Right lobe of liver (tissue), 6 donors: ENCODE measurements around the gene NEURL1. TPM values are rescaled to one million over a fixed set of nuclear protein-coding genes. Genes with fewer than 3 reads are reported as not detected.
A peak's percentile ranks its signal among the peaks of the same experiment; 100 is the strongest.

ENCODE experiments used
- ATAC-seq, 4 donors: fragments of 200-7000 bp; cut with Tn5 transposase; one replicate each; pipeline ENCODE4 v1.9.1; 2020; ENCODE audit warnings: mild to moderate bottlenecking in 4 of 4, moderate library complexity in 4 of 4
- DNase-seq, 3 donors: peaks; one replicate each; pipeline ENCODE4 v3.0.0-alpha.2; 2020
- H3K27ac ChIP-seq, 3 donors: fragments of 200-600 bp; one replicate each; pipeline ENCODE4 v1.8.0; 2022
- H3K27me3 ChIP-seq, 2 donors: fragments of 200-600 bp; one replicate each; pipeline ENCODE4 v1.8.0; 2022
- H3K36me3 ChIP-seq, 4 donors: fragments of 200-600 bp; sonication (generic) in 1 of 4; one replicate each; pipeline versions ENCODE4 v1.5.1 to v1.8.0; 2017 to 2022; ENCODE audit warnings: control low read depth in 1 of 4
- H3K4me1 ChIP-seq, 4 donors: fragments of 200-600 bp; sonication (generic) in 1 of 4; one replicate each; pipeline versions ENCODE4 v1.5.1 to v1.8.0; 2017 to 2022; ENCODE audit warnings: control low read depth in 1 of 4
- H3K4me3 ChIP-seq, 3 donors: fragments of 200-600 bp; one replicate each; pipeline ENCODE4 v1.8.0; 2022
- H3K9me3 ChIP-seq, 4 donors: fragments of 200-600 bp; sonication (generic) in 1 of 4; one replicate each; pipeline versions ENCODE4 v1.5.1 to v1.8.0; 2017 to 2022; ENCODE audit warnings: control low read depth in 1 of 4
- POLR2A ChIP-seq: fragments of 450-650 bp; IDR thresholded peaks from one replicate; pipeline ENCODE4 v1.6.1; 2017; ENCODE audit warnings: antibody characterized with exemption, mild to moderate bottlenecking
- WGBS: methylation state at CpG from one replicate; pipeline ENCODE4 v1.1.6; 2018; ENCODE audit warnings: low coverage, low lambda C conversion rate; ENCODE audit not compliant: insufficient coverage; ENCODE audit errors: missing lambda C conversion rate; 5-methylcytosine and 5-hydroxymethylcytosine counted together
- intact Hi-C, 2 donors: fragments of 100-400 bp; cut with DNase I; formaldehyde crosslinking; loops; one replicate each; pipeline versions ENCODE4 v1.11.2 to v1.14.1; 2022
- total RNA-seq, 6 experiments: library from RNA; depleted of rRNA in 2 of 6; stranded (reverse); fragments of >200 nt in 2 of 6; fragmentation: NEBNext Ultra II Directional in 3 of 6; extraction: Animal tissue kit (Norgen Biotek cat#: 25700) in 3 of 6; gene quantifications; one replicate each; pipeline versions ENCODE4 v1.1.0 to v1.2.4, GENCODE V29; 2016 to 2023
- TF ChIP-seq, protein P1 (sequence below), 4 donors: fragments of 200-600 bp in 3 of 4; fragments of 450-650 bp in 1 of 4; IDR thresholded peaks; one replicate each; pipeline versions ENCODE4 v1.5.1 to v1.8.0; 2016 to 2022; ENCODE audit warnings: antibody characterized with exemption in 4 of 4, mild to moderate bottlenecking in 2 of 4
- donor health status: DM: no; HTN: yes; CAD: no.
- donor health status: DM: no; HTN: no; CAD: no.
- donor health status: DM: no; HTN: no; CAD: no.
- donor health status: DM: no; HTN: yes; CAD: no.
- donor health status: DM: no; HTN: yes; CAD: no.

NEURL1 gene
- total RNA-seq, 6 experiments from 2014 or later = 0.10 to 1.6 (median 0.83) TPM; not detected in 1

- no peaks in the 10 kb centered on the region for H3K27me3 ChIP-seq
- intact Hi-C loops = no loop called here
- 43% methylated on average over 5 of the region's 7 CpGs for WGBS
- peak; percentile 79 to 92 (median 86) for ATAC-seq
- peaks cover 0 to 3% (median 0%) of the 10 kb centered on the region in 4 donors for H3K36me3 ChIP-seq
- TF ChIP-seq POLR2A = no peak
- TF ChIP-seq, protein P1, sequence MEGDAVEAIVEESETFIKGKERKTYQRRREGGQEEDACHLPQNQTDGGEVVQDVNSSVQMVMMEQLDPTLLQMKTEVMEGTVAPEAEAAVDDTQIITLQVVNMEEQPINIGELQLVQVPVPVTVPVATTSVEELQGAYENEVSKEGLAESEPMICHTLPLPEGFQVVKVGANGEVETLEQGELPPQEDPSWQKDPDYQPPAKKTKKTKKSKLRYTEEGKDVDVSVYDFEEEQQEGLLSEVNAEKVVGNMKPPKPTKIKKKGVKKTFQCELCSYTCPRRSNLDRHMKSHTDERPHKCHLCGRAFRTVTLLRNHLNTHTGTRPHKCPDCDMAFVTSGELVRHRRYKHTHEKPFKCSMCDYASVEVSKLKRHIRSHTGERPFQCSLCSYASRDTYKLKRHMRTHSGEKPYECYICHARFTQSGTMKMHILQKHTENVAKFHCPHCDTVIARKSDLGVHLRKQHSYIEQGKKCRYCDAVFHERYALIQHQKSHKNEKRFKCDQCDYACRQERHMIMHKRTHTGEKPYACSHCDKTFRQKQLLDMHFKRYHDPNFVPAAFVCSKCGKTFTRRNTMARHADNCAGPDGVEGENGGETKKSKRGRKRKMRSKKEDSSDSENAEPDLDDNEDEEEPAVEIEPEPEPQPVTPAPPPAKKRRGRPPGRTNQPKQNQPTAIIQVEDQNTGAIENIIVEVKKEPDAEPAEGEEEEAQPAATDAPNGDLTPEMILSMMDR (IDR thresholded peaks at IDR 0.05) = peak; percentile 60 to 69 (median 66)
- no peak overlapping the region for H3K4me3 ChIP-seq
- H3K9me3 ChIP-seq = no peaks in the 10 kb centered on the region
- H3K27ac ChIP-seq = no peak overlapping the region
- DNase-seq = no peak
- H3K4me1 ChIP-seq = no peaks in the 10 kb centered on the region
Measured at GRCh38 chr10:103598654-103599115, 105.2 kb downstream of the NEURL1 start.

- peaks cover 0 to 3% (median 0%) of the 10 kb centered on the region in 4 donors for H3K36me3 ChIP-seq
- DNase-seq (no peak), ATAC-seq (peak in 2 of 4 donors; percentile 13 to 18)
Measured at GRCh38 chr10:103599211-103599610, 105.7 kb downstream of the NEURL1 start.

DNA sequence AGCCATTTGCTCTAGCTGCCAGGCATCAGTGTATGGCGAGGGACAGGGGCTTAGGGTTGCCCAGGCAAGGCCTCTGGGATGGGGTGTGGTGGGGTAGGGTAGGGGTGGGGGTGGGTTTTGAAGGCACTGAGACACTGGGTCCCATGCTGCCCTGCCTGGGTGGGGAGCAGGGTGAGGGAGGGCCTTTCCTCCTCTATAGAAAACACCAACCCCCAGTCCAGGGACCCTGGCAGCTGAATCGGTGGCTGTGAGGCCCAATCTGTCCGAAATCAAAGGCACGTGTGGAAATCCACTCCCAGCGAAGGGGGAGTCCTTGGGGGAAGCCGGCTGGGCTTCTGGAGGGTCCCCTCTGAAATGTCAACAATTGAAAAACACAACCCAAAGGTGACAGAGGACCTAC, 106.4 kb downstream of the NEURL1 start:
- no peak overlapping the region for H3K27ac ChIP-seq
- H3K27me3 ChIP-seq = no peaks in the 10 kb centered on the region
- intact Hi-C loops = loop anchor here (5.0 kb wide), 2 partner anchors 82 to 92 kb away; no protein-coding TSS in a partner anchor
- H3K9me3 ChIP-seq = no peaks in the 10 kb centered on the region
- WGBS = no CpG with 5 or more reads among the region's 6 CpGs
- TF ChIP-seq, protein P1 (IDR thresholded peaks at IDR 0.05) = no peak
- TF ChIP-seq POLR2A = no peak
- H3K4me1 ChIP-seq = no peaks in the 10 kb centered on the region
- DNase-seq (no peak), ATAC-seq (no peak)
- peaks cover 0 to 3% (median 0%) of the 10 kb centered on the region in 4 donors for H3K36me3 ChIP-seq
- H3K4me3 ChIP-seq = no peak overlapping the region

More at GRCh38 chr10:103599211-103599610, 105.7 kb downstream of the NEURL1 start:
- no peaks in the 10 kb centered on the region for H3K4me1 ChIP-seq
- 62% methylated on average over 3 of the region's 3 CpGs for WGBS
- H3K4me3 ChIP-seq = no peak overlapping the region
- no peak for TF ChIP-seq POLR2A
- TF ChIP-seq, protein P1 (IDR thresholded peaks at IDR 0.05) = no peak
- H3K27me3 ChIP-seq = no peaks in the 10 kb centered on the region
- intact Hi-C loops = no loop called here
- no peak overlapping the region for H3K27ac ChIP-seq
- no peaks in the 10 kb centered on the region for H3K9me3 ChIP-seq

DNA sequence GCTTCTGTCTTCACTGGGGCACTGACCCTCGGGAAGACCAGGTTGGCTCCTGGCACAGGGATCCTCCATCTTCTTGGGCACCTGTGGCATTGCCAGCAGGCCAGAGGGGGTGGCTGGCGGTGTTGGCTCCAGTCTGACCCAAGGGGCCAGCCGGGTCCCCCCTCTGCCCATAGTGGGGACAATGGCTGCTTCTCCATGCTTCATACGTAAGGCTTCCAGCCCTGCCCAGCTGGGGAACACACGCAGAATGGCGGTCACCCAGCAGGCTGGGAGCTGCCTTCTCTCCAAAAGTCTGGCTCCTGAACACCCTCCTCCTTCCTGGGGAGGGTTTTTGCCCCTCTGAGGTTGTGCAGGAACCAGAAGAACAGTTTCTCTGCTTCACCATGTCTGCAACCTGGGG, 106.8 kb downstream of the NEURL1 start:
- intact Hi-C loops = loop anchor here (5.0 kb wide), 2 partner anchors 82 to 92 kb away; no protein-coding TSS in a partner anchor
- peaks cover 0 to 3% (median 0%) of the 10 kb centered on the region in 4 donors for H3K36me3 ChIP-seq
- ATAC-seq (no peak), DNase-seq (no peak)
- H3K4me3 ChIP-seq = no peak overlapping the region
- TF ChIP-seq, protein P1 (IDR thresholded peaks at IDR 0.05) = no peak
- no peak for TF ChIP-seq POLR2A
- no CpG with 5 or more reads among the region's 6 CpGs for WGBS
- no peaks in the 10 kb centered on the region for H3K9me3 ChIP-seq
- H3K4me1 ChIP-seq = no peaks in the 10 kb centered on the region
- H3K27me3 ChIP-seq = no peaks in the 10 kb centered on the region
- no peak overlapping the region for H3K27ac ChIP-seq
